Measurements from ENCODE around the gene ATXN7L1.

Gene ATXN7L1

DNA sequence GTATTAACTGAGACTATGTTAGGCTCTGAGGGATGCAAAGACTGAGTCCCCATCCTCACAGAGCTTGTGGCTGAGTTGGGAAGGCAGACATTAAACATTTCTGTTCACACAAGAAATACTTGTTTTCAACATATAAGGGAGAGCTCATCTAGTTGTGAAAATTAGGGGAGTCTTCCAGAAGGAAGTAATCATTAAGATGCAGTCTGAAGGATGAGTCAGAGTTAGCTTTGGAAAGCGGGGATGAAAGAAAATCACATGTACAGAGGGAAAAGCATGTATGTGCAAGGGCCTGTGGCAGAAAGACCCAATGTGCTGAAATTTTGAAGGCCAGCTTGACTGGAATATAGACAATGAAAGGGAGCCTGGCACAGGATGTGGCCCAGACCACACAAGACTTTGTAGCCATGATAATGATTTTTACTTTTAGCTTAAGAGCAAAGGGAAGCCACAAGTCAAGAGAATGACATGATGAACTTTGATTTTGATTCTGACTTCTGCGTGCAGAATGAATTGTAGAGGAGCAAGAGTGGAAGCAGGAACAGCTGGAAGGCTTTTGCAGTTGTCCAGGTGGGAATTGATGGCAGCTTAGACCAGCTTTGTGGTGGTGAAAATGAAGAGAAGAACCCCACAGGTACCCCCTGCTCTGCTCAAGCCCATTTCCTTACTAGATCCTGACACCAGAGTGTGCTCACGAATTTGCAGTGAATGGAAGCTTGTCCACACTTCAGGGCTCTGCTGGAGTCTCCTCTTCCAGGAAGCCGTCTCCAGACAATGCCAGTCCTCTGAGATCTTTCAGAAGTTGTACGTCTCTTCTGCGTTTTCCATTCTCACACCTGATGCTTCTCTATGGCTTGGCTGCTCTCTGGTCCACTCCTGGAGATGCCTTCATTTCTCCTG lies 115.6 kb downstream of the ATXN7L1 start:
- ChIA-PET CTCF (interaction anchor here (0.6 to 1.0 kb wide), 6 partner anchors 8 to 283 kb away, joined by 3 to 7 read pairs (median 4); no protein-coding TSS in a partner anchor), POLR2A (no interaction called here)
- no peak for DNase-seq (ENCODE audit: extremely low spot score)
- TF ChIP-seq FOXK2 (IDR thresholded peaks at IDR 0.05), result no peak
- no peak for TF ChIP-seq FOXA1 (IDR thresholded peaks at IDR 0.05)
- TF ChIP-seq CTBP1 (IDR thresholded peaks at IDR 0.05; ENCODE audit: borderline replicate concordance), result no peak
- no peak for TF ChIP-seq ARNT (IDR thresholded peaks at IDR 0.05)
- TF ChIP-seq TARDBP (IDR thresholded peaks at IDR 0.05), result no peak
- no peak for TF ChIP-seq HDGF (IDR thresholded peaks at IDR 0.05; ENCODE audit: borderline replicate concordance)
- TF ChIP-seq L3MBTL2 (conservative IDR thresholded peaks at IDR 0.05), result no peak
- TF ChIP-seq FOXM1 (IDR thresholded peaks at IDR 0.05; ENCODE audit: borderline replicate concordance), result no peak
- TF ChIP-seq SP1 (IDR thresholded peaks at IDR 0.05), result no peak
- TF ChIP-seq NFRKB (IDR thresholded peaks at IDR 0.05), result no peak
- no peak for TF ChIP-seq LEF1 (IDR thresholded peaks at IDR 0.05; ENCODE audit: borderline replicate concordance)
- no peak for TF ChIP-seq BHLHE40 (IDR thresholded peaks at IDR 0.05; ENCODE audit: borderline replicate concordance)
- TF ChIP-seq ELF4 (IDR thresholded peaks at IDR 0.05), result no peak
- no peak for TF ChIP-seq PKNOX1 (IDR thresholded peaks at IDR 0.05)

- POLR2A ChIA-PET, result no interaction called here
- no peak for TF ChIP-seq BHLHE40 (IDR thresholded peaks at IDR 0.05; ENCODE audit: borderline replicate concordance)
- no peak for TF ChIP-seq NFRKB (IDR thresholded peaks at IDR 0.05)
- no peak for TF ChIP-seq ARNT (IDR thresholded peaks at IDR 0.05)
- TF ChIP-seq FOXM1 (IDR thresholded peaks at IDR 0.05; ENCODE audit: borderline replicate concordance), result no peak
- no peak for TF ChIP-seq SUZ12 (IDR thresholded peaks at IDR 0.05)
- DNase-seq (ENCODE audit: extremely low spot score), result peak; percentile 15
- CTCF ChIA-PET, result interaction anchor here (0.7 to 1.0 kb wide), 3 partner anchors 9 to 282 kb away, joined by 3 to 4 read pairs (median 4); no protein-coding TSS in a partner anchor
Observed at GRCh38 chr7:105759670-105760550, 116.5 kb downstream of the ATXN7L1 start.

- POLR2A ChIA-PET, result no interaction called here
- CTCF ChIA-PET, result no interaction called here
- DNase-seq (ENCODE audit: extremely low spot score), result no peak
- TF ChIP-seq SUZ12 (IDR thresholded peaks at IDR 0.05), result no peak
- no peak for TF ChIP-seq ZNF384 (IDR thresholded peaks at IDR 0.05)
- TF ChIP-seq ELF4 (IDR thresholded peaks at IDR 0.05), result no peak
- TF ChIP-seq CTBP1 (IDR thresholded peaks at IDR 0.05; ENCODE audit: borderline replicate concordance), result no peak
- TF ChIP-seq TARDBP (IDR thresholded peaks at IDR 0.05), result no peak
- no peak for TF ChIP-seq FOXA1 (IDR thresholded peaks at IDR 0.05)
- no peak for TF ChIP-seq BHLHE40 (IDR thresholded peaks at IDR 0.05; ENCODE audit: borderline replicate concordance)
- TF ChIP-seq FOXK2 (IDR thresholded peaks at IDR 0.05), result no peak
- TF ChIP-seq LEF1 (IDR thresholded peaks at IDR 0.05; ENCODE audit: borderline replicate concordance), result no peak
- no peak for TF ChIP-seq ARNT (IDR thresholded peaks at IDR 0.05)
- no peak for TF ChIP-seq NFRKB (IDR thresholded peaks at IDR 0.05)
- TF ChIP-seq SP1 (IDR thresholded peaks at IDR 0.05), result no peak
- TF ChIP-seq FOXM1 (IDR thresholded peaks at IDR 0.05; ENCODE audit: borderline replicate concordance), result no peak
- TF ChIP-seq HDGF (IDR thresholded peaks at IDR 0.05; ENCODE audit: borderline replicate concordance), result no peak
- no peak for TF ChIP-seq L3MBTL2 (conservative IDR thresholded peaks at IDR 0.05)
- no peak for TF ChIP-seq PKNOX1 (IDR thresholded peaks at IDR 0.05)
Observed at GRCh38 chr7:105756367-105756766, 120.0 kb downstream of the ATXN7L1 start.

DNA sequence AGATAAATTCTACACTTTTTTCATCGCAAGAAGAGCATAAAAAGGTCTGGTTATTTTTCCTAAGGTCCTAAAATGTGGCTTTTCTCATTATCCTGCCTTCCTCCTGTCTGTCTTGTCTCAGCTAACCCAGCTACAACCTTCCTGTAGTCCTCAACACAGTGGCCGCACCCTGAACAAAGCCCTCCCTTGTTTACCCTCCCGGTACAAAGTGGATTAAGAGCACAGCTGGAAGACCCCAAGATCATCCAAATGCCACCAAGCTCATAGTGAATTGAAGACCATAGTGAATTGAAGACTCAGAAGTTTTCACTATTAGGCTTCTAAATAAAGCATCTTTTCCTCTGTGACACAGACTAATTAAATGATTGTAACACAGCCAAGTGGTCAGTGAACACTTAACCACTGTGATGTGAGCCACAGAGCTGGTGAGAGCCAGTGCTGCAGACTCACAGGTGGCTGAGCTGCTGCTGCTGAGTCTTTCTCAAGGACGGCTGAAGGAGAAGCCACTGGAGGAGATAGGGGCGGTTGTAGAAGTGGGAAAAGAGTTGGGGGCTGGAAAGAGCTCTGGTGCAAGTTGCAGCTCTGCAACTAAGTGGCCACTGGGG lies 123.6 kb downstream of the ATXN7L1 start:
- TF ChIP-seq TARDBP (IDR thresholded peaks at IDR 0.05), result no peak
- TF ChIP-seq FOXA1 (IDR thresholded peaks at IDR 0.05), result no peak
- TF ChIP-seq SP1 (IDR thresholded peaks at IDR 0.05), result no peak
- no peak for TF ChIP-seq BHLHE40 (IDR thresholded peaks at IDR 0.05; ENCODE audit: borderline replicate concordance)
- TF ChIP-seq PKNOX1 (IDR thresholded peaks at IDR 0.05), result no peak
- TF ChIP-seq L3MBTL2 (conservative IDR thresholded peaks at IDR 0.05), result no peak
- TF ChIP-seq SUZ12 (IDR thresholded peaks at IDR 0.05), result no peak
- no peak for TF ChIP-seq FOXM1 (IDR thresholded peaks at IDR 0.05; ENCODE audit: borderline replicate concordance)
- TF ChIP-seq FOXK2 (IDR thresholded peaks at IDR 0.05), result no peak
- no peak for TF ChIP-seq ELF4 (IDR thresholded peaks at IDR 0.05)
- POLR2A ChIA-PET, result no interaction called here
- DNase-seq (ENCODE audit: extremely low spot score), result no peak
- CTCF ChIA-PET, result interaction anchor here (2.3 kb wide), 1 partner anchor 13 kb away, joined by 11 read pairs; no protein-coding TSS in a partner anchor

DNA sequence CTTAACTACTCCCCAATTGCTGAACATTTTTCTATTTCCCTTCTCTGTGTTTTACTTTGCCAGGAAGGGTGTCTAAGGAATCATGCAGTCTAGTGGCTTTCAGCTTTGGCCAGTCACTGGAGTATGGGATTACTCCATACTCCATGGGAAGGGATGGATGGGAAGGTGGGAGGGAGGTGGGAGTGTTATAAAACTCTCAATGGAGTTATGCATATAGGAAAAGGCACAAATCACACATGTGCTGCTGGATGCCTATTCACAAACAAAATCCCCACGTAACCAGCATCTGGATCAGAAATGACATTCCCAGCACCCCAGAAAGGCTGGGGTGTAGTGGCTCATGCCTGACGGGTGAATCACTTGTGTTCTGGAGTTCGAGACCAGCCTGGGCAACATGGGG lies 125.3 kb downstream of the ATXN7L1 start:
- TF ChIP-seq FOXM1 (IDR thresholded peaks at IDR 0.05; ENCODE audit: borderline replicate concordance) (no peak), SUZ12 (IDR thresholded peaks at IDR 0.05) (no peak), SP1 (IDR thresholded peaks at IDR 0.05) (no peak), TARDBP (IDR thresholded peaks at IDR 0.05) (no peak), ZNF384 (IDR thresholded peaks at IDR 0.05) (no peak), LEF1 (IDR thresholded peaks at IDR 0.05; ENCODE audit: borderline replicate concordance) (no peak), PKNOX1 (IDR thresholded peaks at IDR 0.05) (no peak), HDGF (IDR thresholded peaks at IDR 0.05; ENCODE audit: borderline replicate concordance) (no peak), FOXK2 (IDR thresholded peaks at IDR 0.05) (no peak), NFRKB (IDR thresholded peaks at IDR 0.05) (no peak), FOXA1 (IDR thresholded peaks at IDR 0.05) (no peak), CTBP1 (IDR thresholded peaks at IDR 0.05; ENCODE audit: borderline replicate concordance) (no peak), L3MBTL2 (conservative IDR thresholded peaks at IDR 0.05) (no peak), ELF4 (IDR thresholded peaks at IDR 0.05) (no peak)
- DNase-seq (ENCODE audit: extremely low spot score), result no peak
- CTCF ChIA-PET, result no interaction called here
- POLR2A ChIA-PET, result no interaction called here

Measured in HEK293T (cell line).